ENCODE data around the gene CCDC85B.

CCDC85B gene

GRCh38 chr11:65903715-65904114 lies 13.2 kb downstream of the CCDC85B start:
- H3K27ac ChIP-seq (ENCODE audit: low read depth, low read length), result no peak overlapping the region
- no peaks in the 10 kb centered on the region for H3K9me3 ChIP-seq (ENCODE audit: insufficient read depth, low read depth, low read length)
- peaks cover 67% of the 10 kb centered on the region for H3K27me3 ChIP-seq (ENCODE audit: insufficient read depth, low read length)
- H3K4me3 ChIP-seq (ENCODE audit: low read length), result no peak overlapping the region
- no peak overlapping the region for H3K9ac ChIP-seq (ENCODE audit: low read depth, low read length)
- peaks cover 8% of the 10 kb centered on the region; the same call in 1 of the 2 replicates for H3K4me1 ChIP-seq (ENCODE audit: insufficient read depth, low read length)
- H3K36me3 ChIP-seq (ENCODE audit: insufficient read depth, low read length), result no peaks in the 10 kb centered on the region
- WGBS, result 76% methylated on average over 8 of the region's 8 CpGs

GRCh38 chr11:65906602-65907001 lies 16.1 kb downstream of the CCDC85B start:
- H3K9ac ChIP-seq (ENCODE audit: low read depth, low read length), result no peak overlapping the region
- no peak overlapping the region for H3K4me3 ChIP-seq (ENCODE audit: low read length)
- WGBS, result 89% methylated on average over 5 of the region's 5 CpGs
- H3K27ac ChIP-seq (ENCODE audit: low read depth, low read length), result no peak overlapping the region
- peaks cover 8% of the 10 kb centered on the region; the same call in 1 of the 2 replicates for H3K4me1 ChIP-seq (ENCODE audit: insufficient read depth, low read length)
- H3K27me3 ChIP-seq (ENCODE audit: insufficient read depth, low read length), result peaks cover 39% of the 10 kb centered on the region
- H3K9me3 ChIP-seq (ENCODE audit: insufficient read depth, low read depth, low read length), result no peaks in the 10 kb centered on the region
- H3K36me3 ChIP-seq (ENCODE audit: insufficient read depth, low read length), result no peaks in the 10 kb centered on the region

- no peak overlapping the region for H3K27ac ChIP-seq (ENCODE audit: low read depth, low read length)
- H3K9ac ChIP-seq (ENCODE audit: low read depth, low read length), result no peak overlapping the region
- peaks cover 7% of the 10 kb centered on the region; the same call in 1 of the 2 replicates for H3K4me1 ChIP-seq (ENCODE audit: insufficient read depth, low read length)
These were observed 17.4 kb downstream of the CCDC85B start for GRCh38 chr11:65907878-65908277.

GRCh38 chr11:65911682-65912568 lies 21.5 kb downstream of the CCDC85B start:
- Histone ChIP-seq H3K9me3 (ENCODE audit: insufficient read depth, low read depth, low read length) (no peaks in the 10 kb centered on the region), H3K4me3 (ENCODE audit: low read length) (no peak overlapping the region), H3K27ac (ENCODE audit: low read depth, low read length) (no peak overlapping the region), H3K36me3 (ENCODE audit: insufficient read depth, low read length) (no peaks in the 10 kb centered on the region), H3K27me3 (ENCODE audit: insufficient read depth, low read length) (peaks cover 8% of the 10 kb centered on the region; the same call in 1 of the 2 replicates), H3K9ac (ENCODE audit: low read depth, low read length) (no peak overlapping the region), H3K4me1 (ENCODE audit: insufficient read depth, low read length) (peaks cover 7% of the 10 kb centered on the region)
- WGBS, result 40% methylated on average over 13 of the region's 14 CpGs

More at GRCh38 chr11:65907878-65908277, 17.4 kb downstream of the CCDC85B start:
- WGBS, result 91% methylated on average over 6 of the region's 6 CpGs
- Histone ChIP-seq H3K9me3 (ENCODE audit: insufficient read depth, low read depth, low read length) (no peaks in the 10 kb centered on the region), H3K36me3 (ENCODE audit: insufficient read depth, low read length) (no peaks in the 10 kb centered on the region), H3K4me3 (ENCODE audit: low read length) (no peak overlapping the region), H3K27me3 (ENCODE audit: insufficient read depth, low read length) (peaks cover 28% of the 10 kb centered on the region)

- Histone ChIP-seq H3K27ac (ENCODE audit: low read depth, low read length) (no peak overlapping the region), H3K9me3 (ENCODE audit: insufficient read depth, low read depth, low read length) (no peaks in the 10 kb centered on the region), H3K4me1 (ENCODE audit: insufficient read depth, low read length) (peaks cover 7% of the 10 kb centered on the region), H3K4me3 (ENCODE audit: low read length) (no peak overlapping the region), H3K36me3 (ENCODE audit: insufficient read depth, low read length) (no peaks in the 10 kb centered on the region), H3K9ac (ENCODE audit: low read depth, low read length) (no peak overlapping the region), H3K27me3 (ENCODE audit: insufficient read depth, low read length) (peaks cover 6% of the 10 kb centered on the region; the same call in 1 of the 2 replicates)
- WGBS, result 85% methylated on average over 4 of the region's 4 CpGs
These were observed 22.4 kb downstream of the CCDC85B start for GRCh38 chr11:65912845-65913244.

- Histone ChIP-seq H3K36me3 (ENCODE audit: insufficient read depth, low read length) (no peaks in the 10 kb centered on the region), H3K27me3 (ENCODE audit: insufficient read depth, low read length) (no peaks in the 10 kb centered on the region), H3K4me3 (ENCODE audit: low read length) (peak overlapping the region; percentile 22; the same call in 1 of the 2 replicates), H3K9ac (ENCODE audit: low read depth, low read length) (peak overlapping the region; percentile 7; the same call in 1 of the 2 replicates), H3K4me1 (ENCODE audit: insufficient read depth, low read length) (peaks cover 7% of the 10 kb centered on the region), H3K9me3 (ENCODE audit: insufficient read depth, low read depth, low read length) (no peaks in the 10 kb centered on the region), H3K27ac (ENCODE audit: low read depth, low read length) (peak overlapping the region; percentile 37; the same call in 1 of the 2 replicates)
- WGBS, result 67% methylated on average over 10 of the region's 10 CpGs
These were observed 24.8 kb downstream of the CCDC85B start for GRCh38 chr11:65915101-65915820.

GRCh38 chr11:65915821-65916251 lies 25.4 kb downstream of the CCDC85B start:
- Histone ChIP-seq H3K27me3 (ENCODE audit: insufficient read depth, low read length) (no peaks in the 10 kb centered on the region), H3K4me3 (ENCODE audit: low read length) (peak overlapping the region; percentile 22; the same call in 1 of the 2 replicates), H3K9ac (ENCODE audit: low read depth, low read length) (0 out of 2 replicates have a peak overlapping the region, but pooled peaks have one; percentile 49), H3K36me3 (ENCODE audit: insufficient read depth, low read length) (no peaks in the 10 kb centered on the region), H3K4me1 (ENCODE audit: insufficient read depth, low read length) (peaks cover 7% of the 10 kb centered on the region), H3K9me3 (ENCODE audit: insufficient read depth, low read depth, low read length) (no peaks in the 10 kb centered on the region), H3K27ac (ENCODE audit: low read depth, low read length) (peak overlapping the region; percentile 80)
- WGBS, result 45% methylated on average over 13 of the region's 13 CpGs

GRCh38 chr11:65916391-65916790 lies 25.9 kb downstream of the CCDC85B start:
- 83% methylated on average over 7 of the region's 7 CpGs for WGBS
- Histone ChIP-seq H3K27ac (ENCODE audit: low read depth, low read length) (peak overlapping the region; percentile 80), H3K36me3 (ENCODE audit: insufficient read depth, low read length) (no peaks in the 10 kb centered on the region), H3K27me3 (ENCODE audit: insufficient read depth, low read length) (no peaks in the 10 kb centered on the region), H3K4me1 (ENCODE audit: insufficient read depth, low read length) (peaks cover 7% of the 10 kb centered on the region), H3K4me3 (ENCODE audit: low read length) (no peak overlapping the region), H3K9me3 (ENCODE audit: insufficient read depth, low read depth, low read length) (no peaks in the 10 kb centered on the region), H3K9ac (ENCODE audit: low read depth, low read length) (0 out of 2 replicates have a peak overlapping the region, but pooled peaks have one; percentile 49)

- no peaks in the 10 kb centered on the region for H3K27me3 ChIP-seq (ENCODE audit: insufficient read depth, low read length)
- no peaks in the 10 kb centered on the region for H3K9me3 ChIP-seq (ENCODE audit: insufficient read depth, low read depth, low read length)
- 93% methylated on average over 3 of the region's 3 CpGs for WGBS
- no peak overlapping the region for H3K27ac ChIP-seq (ENCODE audit: low read depth, low read length)
- no peaks in the 10 kb centered on the region for H3K36me3 ChIP-seq (ENCODE audit: insufficient read depth, low read length)
- peaks cover 7% of the 10 kb centered on the region for H3K4me1 ChIP-seq (ENCODE audit: insufficient read depth, low read length)
- no peak overlapping the region for H3K9ac ChIP-seq (ENCODE audit: low read depth, low read length)
- no peak overlapping the region for H3K4me3 ChIP-seq (ENCODE audit: low read length)
These were observed 26.6 kb downstream of the CCDC85B start for GRCh38 chr11:65917077-65917433.

GRCh38 chr11:65917434-65918210 lies 27.1 kb downstream of the CCDC85B start:
- 93% methylated on average over 35 of the region's 35 CpGs for WGBS
- Histone ChIP-seq H3K27me3 (ENCODE audit: insufficient read depth, low read length) (no peaks in the 10 kb centered on the region), H3K9ac (ENCODE audit: low read depth, low read length) (peak overlapping the region; percentile 97), H3K4me1 (ENCODE audit: insufficient read depth, low read length) (peaks cover 7% of the 10 kb centered on the region), H3K36me3 (ENCODE audit: insufficient read depth, low read length) (peaks cover 3% of the 10 kb centered on the region; the same call in 1 of the 2 replicates), H3K27ac (ENCODE audit: low read depth, low read length) (no peak overlapping the region), H3K4me3 (ENCODE audit: low read length) (peak overlapping the region; percentile 100), H3K9me3 (ENCODE audit: insufficient read depth, low read depth, low read length) (no peaks in the 10 kb centered on the region)
